Epithelial cell of esophagus (primary cell): ENCODE results near the gene TMC8.

ENCODE experiments used
- DNase-seq: peaks from one replicate; pipeline ENCODE4 v3.0.0; 2010; ENCODE audit warnings: low read depth
- H3K4me3 ChIP-seq: 2 replicates; pipeline ENCODE4 v1.5.1; 2011; ENCODE audit warnings: mild to moderate bottlenecking, low read length, control low read depth
- TF ChIP-seq, protein P1 (sequence below): IDR thresholded peaks from 2 replicates; pipeline ENCODE4 v1.5.1; 2011; ENCODE audit warnings: low read depth, mild to moderate bottlenecking, low read length, control low read depth, inconsistent platforms; ENCODE audit not compliant: insufficient read depth; ENCODE audit errors: missing control alignments

The TMC8 gene

DNA sequence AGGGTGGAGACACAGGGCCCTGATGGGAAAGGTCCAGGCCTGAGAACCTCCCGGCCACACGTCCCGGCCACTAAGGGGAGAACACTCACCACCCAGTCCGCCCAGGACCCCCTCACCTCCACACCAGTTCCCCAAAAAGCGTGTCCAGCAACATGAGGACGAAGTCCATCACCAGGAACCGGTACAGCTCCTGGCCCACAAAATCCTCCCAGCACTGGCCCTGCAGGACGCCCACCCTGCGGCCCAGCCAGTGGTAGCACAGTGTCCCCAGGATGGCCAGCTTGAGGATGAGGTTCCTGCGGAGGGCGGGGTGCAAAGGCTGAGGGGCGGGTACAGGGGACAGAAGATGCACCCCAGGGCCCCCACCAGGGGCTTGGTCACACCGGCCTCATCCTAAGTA, 10.0 kb upstream of the TMC8 start:
- no peak overlapping the region for H3K4me3 ChIP-seq
- no peak for DNase-seq

DNA sequence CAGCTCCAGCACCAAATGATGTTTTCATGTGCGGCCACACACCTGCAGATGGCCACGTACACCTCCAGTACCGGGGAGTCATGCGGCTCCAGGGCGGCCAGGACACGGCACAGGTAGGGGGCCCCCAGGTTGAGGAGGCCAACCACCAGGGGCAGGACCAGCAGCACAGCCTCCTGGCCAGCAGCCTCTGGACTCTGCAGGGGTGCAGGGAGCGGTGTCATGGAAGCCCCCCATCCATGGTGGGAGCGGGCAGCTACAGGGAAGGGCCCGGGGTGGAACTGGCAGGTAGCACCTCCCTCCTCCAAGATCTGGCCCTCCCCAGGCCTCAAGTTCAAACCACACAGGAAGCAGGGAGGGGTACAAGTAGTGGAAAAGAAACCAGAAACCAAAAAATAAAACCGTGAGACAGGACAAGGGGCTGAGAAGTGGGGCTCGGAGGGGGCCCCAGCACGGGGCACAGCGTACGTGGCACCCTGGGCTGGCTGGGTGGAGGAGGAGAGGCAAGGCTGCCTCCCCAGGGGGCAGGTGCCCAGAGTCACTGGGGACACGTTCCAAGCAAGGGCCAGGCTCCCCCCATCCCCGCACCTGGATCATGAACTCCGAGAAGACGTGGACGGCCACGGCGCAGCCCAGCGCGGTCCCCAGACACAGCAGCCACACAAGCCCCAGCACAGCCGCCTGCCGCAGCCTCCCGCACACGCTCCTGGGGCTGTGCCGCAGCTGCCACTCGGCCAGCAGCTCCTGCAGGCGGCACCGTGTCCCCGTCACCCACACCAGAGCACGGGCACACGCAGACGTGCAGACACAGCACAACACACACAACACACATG, 9.4 kb upstream of the TMC8 start:
- TF ChIP-seq, protein P1, sequence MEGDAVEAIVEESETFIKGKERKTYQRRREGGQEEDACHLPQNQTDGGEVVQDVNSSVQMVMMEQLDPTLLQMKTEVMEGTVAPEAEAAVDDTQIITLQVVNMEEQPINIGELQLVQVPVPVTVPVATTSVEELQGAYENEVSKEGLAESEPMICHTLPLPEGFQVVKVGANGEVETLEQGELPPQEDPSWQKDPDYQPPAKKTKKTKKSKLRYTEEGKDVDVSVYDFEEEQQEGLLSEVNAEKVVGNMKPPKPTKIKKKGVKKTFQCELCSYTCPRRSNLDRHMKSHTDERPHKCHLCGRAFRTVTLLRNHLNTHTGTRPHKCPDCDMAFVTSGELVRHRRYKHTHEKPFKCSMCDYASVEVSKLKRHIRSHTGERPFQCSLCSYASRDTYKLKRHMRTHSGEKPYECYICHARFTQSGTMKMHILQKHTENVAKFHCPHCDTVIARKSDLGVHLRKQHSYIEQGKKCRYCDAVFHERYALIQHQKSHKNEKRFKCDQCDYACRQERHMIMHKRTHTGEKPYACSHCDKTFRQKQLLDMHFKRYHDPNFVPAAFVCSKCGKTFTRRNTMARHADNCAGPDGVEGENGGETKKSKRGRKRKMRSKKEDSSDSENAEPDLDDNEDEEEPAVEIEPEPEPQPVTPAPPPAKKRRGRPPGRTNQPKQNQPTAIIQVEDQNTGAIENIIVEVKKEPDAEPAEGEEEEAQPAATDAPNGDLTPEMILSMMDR, result no peak
- no peak for DNase-seq
- H3K4me3 ChIP-seq, result no peak overlapping the region

More for the DNA sequence above, 10.0 kb upstream of the TMC8 start:
- TF ChIP-seq, protein P1, result no peak

DNA sequence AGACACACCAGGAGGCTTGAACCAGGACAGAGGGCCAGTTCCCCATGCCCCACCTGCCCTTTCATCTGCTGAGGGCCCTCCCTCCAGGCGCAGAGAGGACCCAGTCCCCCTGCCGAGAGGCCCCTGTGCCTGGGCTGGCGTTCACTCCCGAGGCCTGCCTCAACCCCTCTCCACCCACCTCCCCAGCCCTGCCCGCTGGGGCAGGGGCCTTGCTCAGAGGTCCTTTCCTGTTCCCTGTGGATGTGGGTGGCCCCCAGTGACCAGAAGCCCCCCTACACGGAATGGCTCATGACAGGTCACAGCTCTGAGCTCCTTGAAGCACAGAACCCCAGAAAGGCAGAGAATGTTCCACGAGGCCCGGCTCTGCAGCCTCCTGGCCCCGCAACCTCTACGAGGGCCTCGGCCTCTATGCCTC, 8.8 kb upstream of the TMC8 start:
- TF ChIP-seq, protein P1, result no peak
- no peak overlapping the region for H3K4me3 ChIP-seq
- DNase-seq, result no peak

DNA sequence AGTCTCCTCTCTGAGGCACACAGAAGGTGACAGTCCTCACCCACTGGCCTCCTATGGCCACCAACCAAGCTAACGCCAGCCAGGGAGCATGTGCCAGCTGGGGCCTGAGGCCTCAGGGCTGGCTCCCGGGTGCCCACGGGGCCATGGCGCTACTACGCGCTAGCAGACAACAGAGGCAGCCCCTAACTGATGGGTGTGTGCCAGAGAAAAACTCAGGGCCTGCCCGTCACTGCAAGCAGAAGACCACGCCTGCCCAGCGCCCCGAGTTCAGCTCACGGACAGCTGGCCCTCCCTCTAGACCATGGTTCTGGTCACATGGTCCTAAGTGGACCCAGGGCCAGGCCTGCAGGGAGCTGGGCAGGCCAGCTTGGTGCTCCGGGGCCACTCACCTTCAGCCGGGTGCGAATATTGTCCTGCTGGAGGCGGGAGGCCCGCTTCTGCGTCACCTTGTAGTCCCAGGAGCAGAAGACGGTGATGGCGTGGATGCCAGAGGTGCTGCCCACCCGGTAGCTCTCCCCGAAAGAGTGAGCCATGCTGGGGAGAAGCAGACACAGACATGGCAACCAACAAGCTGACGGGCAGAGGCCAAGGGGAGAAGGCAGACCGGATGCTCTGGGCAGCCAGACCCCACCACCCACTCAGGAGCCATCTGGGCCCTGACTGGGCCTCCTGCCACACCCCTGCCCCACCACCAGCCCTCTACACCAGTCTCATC, 8.2 kb upstream of the TMC8 start:
- H3K4me3 ChIP-seq, result no peak overlapping the region
- TF ChIP-seq, protein P1, result no peak
- no peak for DNase-seq

DNA sequence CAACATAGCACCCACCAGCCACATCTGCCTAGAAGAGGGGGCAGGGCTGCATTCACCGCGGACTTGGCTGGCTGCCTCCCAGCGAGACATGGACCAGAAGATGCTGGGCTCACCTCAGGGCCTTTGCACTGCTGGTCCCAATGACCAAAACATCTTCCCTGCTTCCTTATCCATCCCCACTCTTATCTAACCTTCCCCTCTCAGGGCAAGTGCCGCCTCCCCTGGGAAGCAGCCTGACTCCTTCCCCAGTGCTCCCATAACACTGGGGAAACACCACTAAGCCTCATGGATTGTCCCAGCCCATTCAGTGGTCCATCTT, 7.7 kb upstream of the TMC8 start:
- H3K4me3 ChIP-seq, result no peak overlapping the region
- TF ChIP-seq, protein P1, result no peak
- no peak for DNase-seq

DNA sequence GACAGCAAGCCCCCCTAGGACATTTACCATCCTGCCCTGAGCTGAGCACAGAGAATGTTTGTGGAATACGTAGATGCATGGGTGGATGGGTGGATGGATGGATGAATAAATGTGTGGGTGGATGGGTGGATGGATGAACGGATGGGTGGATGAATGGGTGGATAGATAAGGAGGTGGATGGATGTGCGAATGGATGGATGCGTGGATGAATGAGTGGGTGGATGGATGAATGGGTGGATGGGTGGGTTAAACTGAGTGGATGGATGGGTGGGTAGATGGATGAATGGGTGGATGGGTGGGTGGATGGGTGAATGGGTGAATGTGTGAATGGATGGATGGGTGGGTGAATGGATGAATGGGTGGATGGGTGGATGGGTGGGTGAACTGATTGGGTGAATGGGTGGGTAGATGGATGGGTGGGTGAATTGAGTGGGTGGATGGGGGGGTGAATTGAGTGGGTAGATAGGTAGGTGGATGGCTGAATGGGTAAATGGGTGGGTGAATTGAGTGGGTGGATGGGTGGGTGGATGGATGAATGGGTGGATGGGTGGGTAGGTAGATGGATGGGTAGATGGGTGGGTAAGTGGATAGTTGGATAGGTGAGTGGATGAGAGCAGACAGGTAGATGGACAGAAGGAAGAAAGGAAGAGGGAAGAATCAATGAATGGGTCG, 7.2 kb upstream of the TMC8 start:
- DNase-seq, result no peak
- H3K4me3 ChIP-seq, result no peak overlapping the region
- TF ChIP-seq, protein P1, result no peak
